Neuronal stem cell (in vitro differentiated cells): ENCODE data around the gene COL9A2.

Experiments
- DNase-seq: peaks from one replicate; pipeline ENCODE4 v3.0.0-alpha.2; 2013; ENCODE audit warnings: low spot score
- H2AFZ ChIP-seq: one replicate; pipeline ENCODE4 v1.6.1; 2013; ENCODE audit warnings: mild to moderate bottlenecking, low read length, inconsistent platforms
- H2AK5ac ChIP-seq: 2 replicates; pipeline ENCODE4 v1.6.1; 2013; ENCODE audit warnings: low read depth, mild to moderate bottlenecking, inconsistent platforms, low read length, moderate library complexity, mixed read lengths
- H2BK120ac ChIP-seq: 2 replicates; pipeline ENCODE4 v1.6.1; 2013; ENCODE audit warnings: low read depth, mild to moderate bottlenecking, inconsistent platforms, low read length, moderate library complexity, mixed read lengths
- H2BK12ac ChIP-seq: one replicate; pipeline ENCODE4 v1.6.1; 2013; ENCODE audit warnings: low read length, inconsistent platforms
- H2BK15ac ChIP-seq: 2 replicates; pipeline ENCODE4 v1.6.1; 2013; ENCODE audit warnings: mild to moderate bottlenecking, low read length, inconsistent platforms, mixed read lengths
- H2BK5ac ChIP-seq: one replicate; pipeline ENCODE4 v1.6.1; 2013; ENCODE audit warnings: inconsistent platforms, mild to moderate bottlenecking, low read length, moderate library complexity
- H3K14ac ChIP-seq: one replicate; pipeline ENCODE4 v1.6.1; 2013; ENCODE audit warnings: low read length, inconsistent platforms
- H3K18ac ChIP-seq: 2 replicates; pipeline ENCODE4 v1.6.1; 2013; ENCODE audit warnings: low read length, inconsistent platforms
- H3K23ac ChIP-seq: 2 replicates; pipeline ENCODE4 v1.6.1; 2013; ENCODE audit warnings: low read depth, mild to moderate bottlenecking, mixed read lengths, low read length, inconsistent platforms; ENCODE audit not compliant: poor library complexity
- H3K27ac ChIP-seq: replicated peaks from 3 replicates; pipeline ENCODE4 v1.5.1; 2013; ENCODE audit warnings: low read length, inconsistent platforms
- H3K27me3 ChIP-seq, 3 experiments: 2 replicates each; pipeline ENCODE4 v1.6.1; 2013; ENCODE audit warnings: low read length in 3 of 3, mild to moderate bottlenecking in 2 of 3, inconsistent platforms in 1 of 3, low read depth in 1 of 3, mixed read lengths in 1 of 3, moderate library complexity in 1 of 3; ENCODE audit not compliant: control insufficient read depth in 3 of 3, insufficient read depth in 3 of 3
- H3K36me3 ChIP-seq, 2 donors: replicated peaks in 1 of 2; 2 replicates each; pipeline ENCODE4 v1.6.1; 2013; ENCODE audit warnings: low read length in 2 of 2; ENCODE audit not compliant: control insufficient read depth in 2 of 2, insufficient read depth in 2 of 2
- H3K4ac ChIP-seq: 2 replicates; pipeline ENCODE4 v1.6.1; 2013; ENCODE audit warnings: inconsistent platforms, mild to moderate bottlenecking, low read length, moderate library complexity
- H3K4me1 ChIP-seq, 2 donors: 1 replicate in 1 of 2; 2 replicates in 1 of 2; pipeline ENCODE4 v1.6.1; 2013; ENCODE audit warnings: low read length in 2 of 2, low read depth in 1 of 2; ENCODE audit not compliant: control insufficient read depth in 2 of 2, insufficient read depth in 1 of 2
- H3K4me2 ChIP-seq: one replicate; pipeline ENCODE4 v1.6.1; 2013; ENCODE audit warnings: mild to moderate bottlenecking, low read length, inconsistent platforms; ENCODE audit not compliant: insufficient read depth, poor library complexity, severe bottlenecking
- H3K4me3 ChIP-seq, 2 donors: 2 replicates each; pipeline ENCODE4 v1.5.1; 2013; ENCODE audit warnings: low read length in 2 of 2, mild to moderate bottlenecking in 2 of 2, inconsistent platforms in 1 of 2, moderate library complexity in 1 of 2
- H3K79me1 ChIP-seq: one replicate; pipeline ENCODE4 v1.6.1; 2013; ENCODE audit warnings: low read depth, mild to moderate bottlenecking, inconsistent platforms, low read length, moderate library complexity
- H3K9ac ChIP-seq: one replicate; pipeline ENCODE4 v1.6.1; 2013; ENCODE audit warnings: mild to moderate bottlenecking, low read depth, low read length, inconsistent platforms; ENCODE audit not compliant: poor library complexity
- H3K9me3 ChIP-seq, 2 donors: replicated peaks in 1 of 2; 2 replicates each; pipeline versions ENCODE3 to v1.6.1; 2013; ENCODE audit warnings: low read length in 2 of 2, mild to moderate bottlenecking in 2 of 2, inconsistent platforms in 1 of 2, low read depth in 1 of 2, mixed read lengths in 1 of 2, moderate library complexity in 1 of 2; ENCODE audit not compliant: control insufficient read depth in 2 of 2, insufficient read depth in 1 of 2
- H4K8ac ChIP-seq: one replicate; pipeline ENCODE4 v1.6.1; 2013; ENCODE audit warnings: low read depth, mild to moderate bottlenecking, inconsistent platforms, low read length, moderate library complexity
- H4K91ac ChIP-seq: one replicate; pipeline ENCODE4 v1.6.1; 2013; ENCODE audit warnings: low read length, low read depth, mild to moderate bottlenecking, inconsistent platforms; ENCODE audit not compliant: poor library complexity
- WGBS, 2 donors: extraction: QIAGEN DNeasy Blood & Tissue Kit; methylation state at CpG; one replicate each; pipeline ENCODE4 v1.1.7; 2013; ENCODE audit warnings: missing lambda C conversion rate in 2 of 2, mixed read lengths in 1 of 2; ENCODE audit not compliant: insufficient read length in 2 of 2, insufficient replicate concordance in 1 of 2; ENCODE audit errors: extremely low coverage in 2 of 2; 5-methylcytosine and 5-hydroxymethylcytosine counted together

The COL9A2 gene

GRCh38 chr1:40301541-40302299 lies 15.4 kb downstream of the COL9A2 start:
- peaks cover 0 to 2% of the 10 kb centered on the region in 2 donors for H3K4me1 ChIP-seq
- H3K18ac ChIP-seq, result no peak overlapping the region
- H3K4ac ChIP-seq, result no peak overlapping the region
- H3K4me3 ChIP-seq, result no peak overlapping the region
- peaks cover 0 to 3% of the 10 kb centered on the region in 2 donors for H3K36me3 ChIP-seq
- no peak overlapping the region for H2BK120ac ChIP-seq
- H3K9me3 ChIP-seq, result no peaks in the 10 kb centered on the region
- no peak overlapping the region for H2BK15ac ChIP-seq
- no peak overlapping the region for H3K27ac ChIP-seq
- no peak overlapping the region for H2BK5ac ChIP-seq
- no peak overlapping the region for H4K91ac ChIP-seq
- H3K14ac ChIP-seq, result no peak overlapping the region
- no peak overlapping the region for H4K8ac ChIP-seq
- no peak overlapping the region for H2AFZ ChIP-seq
- H3K27me3 ChIP-seq, result no peaks in the 10 kb centered on the region
- DNase-seq, result no peak
- no peak overlapping the region for H3K4me2 ChIP-seq
- WGBS, 2 donors, result no CpG with 5 or more reads among the region's 12 CpGs
- no peak overlapping the region for H3K9ac ChIP-seq
- H3K23ac ChIP-seq, result no peak overlapping the region
- no peaks in the 10 kb centered on the region for H3K79me1 ChIP-seq
- H2BK12ac ChIP-seq, result no peak overlapping the region
- H2AK5ac ChIP-seq, result no peak overlapping the region

- no peak overlapping the region for H4K8ac ChIP-seq
- H3K9me3 ChIP-seq, result no peaks in the 10 kb centered on the region
- no peak overlapping the region for H3K18ac ChIP-seq
- H3K79me1 ChIP-seq, result no peaks in the 10 kb centered on the region
- H2AFZ ChIP-seq, result no peak overlapping the region
- H3K4ac ChIP-seq, result no peak overlapping the region
- H3K9ac ChIP-seq, result no peak overlapping the region
- no peak overlapping the region for H2BK15ac ChIP-seq
- H3K27me3 ChIP-seq, result no peaks in the 10 kb centered on the region
- no peak overlapping the region for H4K91ac ChIP-seq
- H3K4me1 ChIP-seq, result peaks cover 0 to 2% of the 10 kb centered on the region in 2 donors
- H3K14ac ChIP-seq, result no peak overlapping the region
- no peak overlapping the region for H2BK120ac ChIP-seq
- H3K36me3 ChIP-seq, result peaks cover 0 to 3% of the 10 kb centered on the region in 2 donors
- H2BK12ac ChIP-seq, result no peak overlapping the region
- no peak overlapping the region for H2AK5ac ChIP-seq
- no peak overlapping the region for H3K27ac ChIP-seq
- no peak for DNase-seq
- WGBS, 2 donors, result no CpG with 5 or more reads among the region's 10 CpGs
- no peak overlapping the region for H2BK5ac ChIP-seq
- H3K4me3 ChIP-seq, result no peak overlapping the region
- peak overlapping the region; percentile 86 for H3K23ac ChIP-seq
- no peak overlapping the region for H3K4me2 ChIP-seq
Observed at GRCh38 chr1:40301066-40301465, 16.0 kb downstream of the COL9A2 start.

- Histone ChIP-seq H2BK5ac (no peak overlapping the region), H2BK120ac (no peak overlapping the region), H3K27me3 (no peaks in the 10 kb centered on the region), H3K4me3 (no peak overlapping the region), H3K9me3 (no peaks in the 10 kb centered on the region), H3K9ac (no peak overlapping the region), H3K4ac (no peak overlapping the region), H3K27ac (no peak overlapping the region), H3K4me2 (no peak overlapping the region), H3K36me3 (peaks cover 0 to 3% of the 10 kb centered on the region in 2 donors), H3K79me1 (no peaks in the 10 kb centered on the region), H3K18ac (no peak overlapping the region), H3K23ac (peak overlapping the region; percentile 86), H2BK12ac (no peak overlapping the region), H2AK5ac (no peak overlapping the region), H3K4me1 (peaks cover 0 to 2% of the 10 kb centered on the region in 2 donors), H2BK15ac (no peak overlapping the region), H4K91ac (no peak overlapping the region), H2AFZ (no peak overlapping the region), H3K14ac (no peak overlapping the region), H4K8ac (no peak overlapping the region)
- DNase-seq, result no peak
- WGBS, 2 donors, result no CpG with 5 or more reads among the region's 9 CpGs
Observed at GRCh38 chr1:40300651-40301050, 16.4 kb downstream of the COL9A2 start.

GRCh38 chr1:40300249-40300567 lies 16.9 kb downstream of the COL9A2 start:
- Histone ChIP-seq H2BK15ac (no peak overlapping the region), H3K4me2 (no peak overlapping the region), H3K23ac (no peak overlapping the region), H3K9me3 (no peaks in the 10 kb centered on the region), H3K9ac (no peak overlapping the region), H4K8ac (no peak overlapping the region), H2BK5ac (no peak overlapping the region), H3K14ac (no peak overlapping the region), H2AFZ (no peak overlapping the region), H2AK5ac (no peak overlapping the region), H3K4me3 (no peak overlapping the region), H3K79me1 (no peaks in the 10 kb centered on the region), H3K4me1 (peaks cover 0 to 2% of the 10 kb centered on the region in 2 donors), H4K91ac (no peak overlapping the region), H3K27ac (no peak overlapping the region), H2BK120ac (no peak overlapping the region), H3K4ac (no peak overlapping the region), H3K27me3 (no peaks in the 10 kb centered on the region), H3K18ac (no peak overlapping the region), H2BK12ac (no peak overlapping the region), H3K36me3 (peaks cover 0 to 3% of the 10 kb centered on the region in 2 donors)
- DNase-seq, result no peak
- no CpG with 5 or more reads among the region's 1 CpG for WGBS, 2 donors
